AG04450 (cell line): ENCODE data around the gene SLC9A1. TPM values are rescaled to one million over a fixed set of nuclear protein-coding genes. Genes with fewer than 3 reads are reported as not detected.
A peak's percentile ranks its signal among the peaks of the same experiment; 100 is the strongest.

Source experiments
- CTCF ChIA-PET: fragments of 300-600, 350-600 bp; formaldehyde crosslinking; extraction: SDS; loops from one replicate; lab custom pipeline; 2022; ENCODE audit warnings: antibody characterized with exemption, inconsistent platforms; lab: Charles Lee
- POLR2A ChIA-PET: fragments of 350-600 bp; formaldehyde crosslinking; extraction: SDS; loops from one replicate; lab custom pipeline; 2021; ENCODE audit warnings: antibody characterized with exemption, inconsistent platforms; lab: Yijun Ruan, JAX
- DNase-seq: peaks from one replicate; pipeline ENCODE4 v3.0.0-alpha.2; 2011; ENCODE audit warnings: low read depth, low spot score
- H3K27ac ChIP-seq: one replicate; pipeline ENCODE4 v1.5.1; 2012; ENCODE audit warnings: low read depth, low read length, control low read depth
- H3K27me3 ChIP-seq: one replicate; pipeline ENCODE4 v1.6.0; 2012; ENCODE audit warnings: low read length; ENCODE audit not compliant: control insufficient read depth, insufficient read depth
- H3K4me3 ChIP-seq: 2 replicates; pipeline ENCODE4 v1.5.1; 2011; ENCODE audit warnings: mild to moderate bottlenecking, low read depth, low read length, control low read depth
- H3K9me3 ChIP-seq: 2 replicates; pipeline ENCODE4 v1.5.1; 2012; ENCODE audit warnings: low read length; ENCODE audit not compliant: control insufficient read depth, insufficient read depth
- polyA plus RNA-seq: library from polyadenylated mRNA; depleted of rRNA; stranded (reverse); fragments of >200 nt; gene quantifications from 2 replicates; pipeline ENCODE4 v1.2.3, GENCODE V29; 2011
- TF ChIP-seq, protein P1 (sequence below): IDR thresholded peaks from 2 replicates; pipeline ENCODE4 v1.5.1; 2011; ENCODE audit warnings: low read depth, low read length, control low read depth, inconsistent platforms

The SLC9A1 gene
- polyA plus RNA-seq, 1 experiment, result 10.8 TPM

DNA sequence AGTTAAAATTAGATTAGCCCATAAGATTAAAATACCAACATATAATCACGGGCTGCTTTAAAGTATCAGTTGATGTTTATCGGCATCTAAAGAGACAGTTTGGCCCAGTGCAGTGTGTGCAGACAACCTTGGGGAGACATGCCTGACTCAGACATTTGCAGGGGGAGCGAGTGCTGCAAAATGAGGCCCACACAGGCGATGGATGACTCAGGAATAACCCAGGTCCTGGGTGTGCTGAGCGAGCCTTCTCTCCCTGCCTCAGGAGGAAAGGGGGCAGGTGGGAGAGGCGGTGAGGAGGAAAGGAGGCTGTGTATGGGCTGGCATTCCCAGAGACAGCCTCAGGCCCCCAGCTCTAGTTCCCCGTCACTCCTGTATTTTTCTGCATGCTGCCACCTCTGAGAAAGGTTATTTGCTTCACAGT, 9.0 kb downstream of the SLC9A1 start:
- Histone ChIP-seq H3K9me3 (no peaks in the 10 kb centered on the region), H3K27me3 (no peaks in the 10 kb centered on the region), H3K27ac (peak overlapping the region; percentile 84), H3K4me3 (no peak overlapping the region)
- DNase-seq, result peak; percentile 61
- POLR2A ChIA-PET, result interaction anchor here (1.1 to 2.2 kb wide), 3 partner anchors 8 to 115 kb away, joined by 11 to 29 read pairs (median 14); partner anchors contain the start of gene SLC9A1
- CTCF ChIA-PET, result interaction anchor here (1.0 to 2.7 kb wide), 4 partner anchors 9 to 151 kb away, joined by 3 to 16 read pairs (median 6); partner anchors contain the start of gene SLC9A1
- TF ChIP-seq, protein P1, sequence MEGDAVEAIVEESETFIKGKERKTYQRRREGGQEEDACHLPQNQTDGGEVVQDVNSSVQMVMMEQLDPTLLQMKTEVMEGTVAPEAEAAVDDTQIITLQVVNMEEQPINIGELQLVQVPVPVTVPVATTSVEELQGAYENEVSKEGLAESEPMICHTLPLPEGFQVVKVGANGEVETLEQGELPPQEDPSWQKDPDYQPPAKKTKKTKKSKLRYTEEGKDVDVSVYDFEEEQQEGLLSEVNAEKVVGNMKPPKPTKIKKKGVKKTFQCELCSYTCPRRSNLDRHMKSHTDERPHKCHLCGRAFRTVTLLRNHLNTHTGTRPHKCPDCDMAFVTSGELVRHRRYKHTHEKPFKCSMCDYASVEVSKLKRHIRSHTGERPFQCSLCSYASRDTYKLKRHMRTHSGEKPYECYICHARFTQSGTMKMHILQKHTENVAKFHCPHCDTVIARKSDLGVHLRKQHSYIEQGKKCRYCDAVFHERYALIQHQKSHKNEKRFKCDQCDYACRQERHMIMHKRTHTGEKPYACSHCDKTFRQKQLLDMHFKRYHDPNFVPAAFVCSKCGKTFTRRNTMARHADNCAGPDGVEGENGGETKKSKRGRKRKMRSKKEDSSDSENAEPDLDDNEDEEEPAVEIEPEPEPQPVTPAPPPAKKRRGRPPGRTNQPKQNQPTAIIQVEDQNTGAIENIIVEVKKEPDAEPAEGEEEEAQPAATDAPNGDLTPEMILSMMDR, result no peak

DNA sequence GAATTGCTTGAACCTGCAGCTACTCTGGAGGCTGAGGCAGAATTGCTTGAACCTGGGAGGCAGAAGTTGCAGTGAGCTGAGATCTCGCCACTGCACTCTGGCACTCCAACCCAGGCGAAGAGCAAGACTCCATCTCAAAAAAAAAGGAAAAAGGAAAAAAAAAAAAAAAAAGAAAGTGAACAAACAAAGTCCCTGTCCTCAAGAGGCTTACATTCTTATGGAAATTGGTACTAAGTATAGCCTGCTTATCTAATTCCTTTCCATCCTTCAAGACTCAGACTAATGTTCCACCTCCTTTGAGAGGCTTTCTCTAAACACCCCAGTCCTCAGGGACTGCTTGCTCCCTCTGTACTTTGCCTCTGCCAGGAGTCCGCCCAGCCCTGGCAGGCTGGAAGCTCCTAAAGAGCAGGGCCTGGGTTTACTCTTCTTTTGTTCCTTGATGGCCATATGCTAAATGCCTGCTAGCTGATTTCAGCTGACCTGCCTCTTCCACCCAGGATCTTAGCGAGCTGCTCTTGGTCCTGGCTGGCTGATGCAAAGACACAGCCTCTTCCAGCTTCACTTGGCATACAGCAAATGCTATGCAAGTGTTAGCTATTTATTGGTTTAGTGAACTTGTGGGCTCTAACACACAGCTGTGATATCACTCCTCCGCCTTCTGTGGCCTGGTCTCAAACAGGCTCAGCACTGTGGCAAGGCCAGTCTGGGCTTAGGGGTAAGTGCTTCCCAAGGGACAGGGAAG, 9.8 kb downstream of the SLC9A1 start:
- H3K4me3 ChIP-seq, result no peak overlapping the region
- peak overlapping the region; percentile 84 for H3K27ac ChIP-seq
- H3K9me3 ChIP-seq, result no peaks in the 10 kb centered on the region
- TF ChIP-seq, protein P1, result no peak
- DNase-seq, result peak; percentile 54
- ChIA-PET POLR2A (interaction anchor here (0.5 to 2.2 kb wide), 6 partner anchors 9 to 148 kb away, joined by 3 to 29 read pairs (median 9); partner anchors contain the start of gene SLC9A1), CTCF (interaction anchor here (1.0 to 2.7 kb wide), 4 partner anchors 10 to 152 kb away, joined by 3 to 16 read pairs (median 6); partner anchors contain the start of gene SLC9A1)
- no peaks in the 10 kb centered on the region for H3K27me3 ChIP-seq

DNA sequence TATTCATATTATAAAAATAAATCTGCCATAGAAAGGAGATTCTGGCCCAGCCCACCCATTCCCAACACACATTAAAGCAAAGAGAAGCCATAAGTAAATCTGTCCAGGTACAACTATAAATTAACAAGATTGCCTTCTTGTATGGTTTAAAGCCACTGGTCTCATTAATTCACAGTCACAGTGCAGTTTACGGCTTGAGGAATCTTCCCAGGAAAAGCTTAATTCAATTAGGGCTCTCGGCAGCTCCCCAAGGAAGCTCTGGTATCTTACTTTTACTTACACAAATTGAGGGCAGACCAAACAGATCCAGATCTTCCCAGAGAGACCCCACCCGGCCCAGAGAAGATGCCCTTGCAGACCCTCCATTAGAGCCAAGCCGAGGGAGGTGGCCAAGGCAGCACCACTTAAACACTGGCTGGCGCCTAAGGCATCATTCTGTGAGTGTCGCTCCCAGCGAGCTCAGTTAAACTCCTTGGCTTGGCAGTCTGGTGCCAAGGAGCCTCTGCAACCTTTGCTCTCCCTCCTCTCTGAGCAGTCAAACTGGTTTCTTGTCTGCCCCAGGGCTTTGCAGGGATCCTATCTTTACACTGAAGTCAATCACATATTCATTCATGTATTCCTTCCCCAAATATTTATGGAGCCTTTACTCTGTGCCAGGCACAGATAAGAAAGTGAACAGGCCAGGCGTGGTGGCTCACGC, 10.7 kb downstream of the SLC9A1 start:
- ChIA-PET POLR2A (interaction anchor here (1.3 to 1.8 kb wide), 2 partner anchors 8 to 11 kb away, joined by 6 to 21 read pairs; partner anchors contain the start of gene SLC9A1), CTCF (interaction anchor here (1.4 to 2.7 kb wide), 3 partner anchors 10 to 32 kb away, joined by 5 to 16 read pairs (median 7); partner anchors contain the start of gene SLC9A1)
- Histone ChIP-seq H3K4me3 (no peak overlapping the region), H3K27me3 (no peaks in the 10 kb centered on the region), H3K27ac (no peak overlapping the region), H3K9me3 (no peaks in the 10 kb centered on the region)
- no peak for DNase-seq
- TF ChIP-seq, protein P1, result no peak

DNA sequence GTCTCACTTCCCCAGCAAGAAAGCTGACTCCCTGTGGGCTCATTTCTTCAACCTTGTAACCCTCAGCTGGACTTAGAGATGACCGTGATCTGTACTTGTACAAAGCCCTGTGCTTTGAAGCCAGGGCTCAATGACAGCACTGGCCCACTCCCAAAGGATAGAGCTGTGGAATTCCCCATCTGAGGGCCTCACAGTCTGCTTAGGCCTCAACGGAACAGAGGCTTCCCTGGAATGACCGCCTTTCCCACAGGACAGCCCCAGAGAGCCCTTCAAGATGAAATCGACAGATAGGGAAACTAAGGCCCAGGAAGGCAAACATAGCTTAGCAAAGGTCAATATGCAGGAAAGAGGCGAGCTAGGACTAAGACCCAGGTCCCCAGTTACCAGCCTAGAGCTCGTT, 11.5 kb downstream of the SLC9A1 start:
- CTCF ChIA-PET, result interaction anchor here (1.4 to 2.3 kb wide), 2 partner anchors 11 to 31 kb away, joined by 5 to 7 read pairs; partner anchors contain the start of gene SLC9A1
- H3K27ac ChIP-seq, result no peak overlapping the region

More for the DNA sequence above, 11.5 kb downstream of the SLC9A1 start:
- POLR2A ChIA-PET, result interaction anchor here (1.3 to 1.8 kb wide), 2 partner anchors 9 to 11 kb away, joined by 6 to 21 read pairs; partner anchors contain the start of gene SLC9A1
- DNase-seq, result no peak
- Histone ChIP-seq H3K4me3 (no peak overlapping the region), H3K9me3 (no peaks in the 10 kb centered on the region), H3K27me3 (no peaks in the 10 kb centered on the region)
- TF ChIP-seq, protein P1, result no peak
